PC-3 (cell line): ENCODE measurements around the gene RBP4.

Experiments used
- CTCF ChIP-seq: fragments of 300-600 bp; sonication (generic); conservative IDR thresholded peaks from 2 replicates; pipeline ENCODE4 v1.5.1; 2017; ENCODE audit warnings: antibody characterized with exemption, low read depth, mild to moderate bottlenecking, low read length
- EZH2 ChIP-seq: fragments of 300-600 bp; sonication (generic); IDR thresholded peaks from one replicate; pipeline ENCODE4 v1.6.1; 2017; ENCODE audit warnings: antibody characterized with exemption, mild to moderate bottlenecking, low read length; ENCODE audit not compliant: unreplicated experiment
- EZH2phosphoT487 ChIP-seq: fragments of 300-600 bp; sonication (generic); IDR thresholded peaks from 2 replicates; pipeline ENCODE4 v1.6.1; 2018; ENCODE audit warnings: mild to moderate bottlenecking, antibody characterized with exemption, low read length, borderline replicate concordance

- TF ChIP-seq CTCF, result no peak
- no peak for TF ChIP-seq EZH2
- TF ChIP-seq EZH2phosphoT487, result no peak
These were observed 33.0 kb downstream of the RBP4 start for GRCh38 chr10:93568105-93568390.
